PC-9 (cell line): ENCODE measurements around the gene NAA25. TPM values are rescaled to one million over a fixed set of nuclear protein-coding genes. Genes with fewer than 3 reads are reported as not detected.

Experiments
- BruUV-seq: library from RNA; stranded (reverse); fragments of 400-500 nt; replicated peaks from 2 replicates; lab custom pipeline; 2021; lab: Mats Ljungman, UMichigan
- CTCF ChIA-PET: fragments of 300-600 bp; sonication (Branson Sonifier 250); formaldehyde crosslinking; loops from one replicate; lab custom pipeline; 2022; ENCODE audit warnings: antibody characterized with exemption; lab: Charles Lee
- POLR2A ChIA-PET: fragments of 300-600 bp; sonication (Branson Sonifier 250); formaldehyde crosslinking; loops from one replicate; lab custom pipeline; 2022; ENCODE audit warnings: antibody characterized with exemption; ENCODE audit not compliant: unreplicated experiment; lab: Charles Lee
- DNase-seq, 2 experiments: peaks; one replicate each; pipeline versions ENCODE4 v3.0.0 to v3.0.0-alpha.2; 2015 to 2022; ENCODE audit warnings: mixed read lengths in 1 of 2
- H2AFZ ChIP-seq: fragments of 200-600 bp; sonication (generic); 2 replicates; pipeline ENCODE4 v1.8.1; 2017; ENCODE audit warnings: antibody characterized with exemption
- H3F3A ChIP-seq: fragments of 200-600 bp; sonication (generic); 2 replicates; pipeline ENCODE4 v1.8.1; 2017; ENCODE audit warnings: antibody characterized with exemption, mild to moderate bottlenecking, low read depth; ENCODE audit not compliant: insufficient read depth
- H3K27ac ChIP-seq: fragments of 200-600 bp; sonication (generic); 2 replicates; pipeline ENCODE4 v1.6.1; 2016; ENCODE audit warnings: mixed run types
- H3K27me3 ChIP-seq: fragments of 200-600 bp; sonication (generic); 2 replicates; pipeline ENCODE4 v1.6.1; 2016; ENCODE audit warnings: low read depth, mixed run types; ENCODE audit not compliant: insufficient read depth
- H3K36me3 ChIP-seq: fragments of 200-600 bp; sonication (generic); 2 replicates; pipeline ENCODE4 v1.6.1; 2016; ENCODE audit warnings: low read depth, mixed run types
- H3K4me1 ChIP-seq: fragments of 200-600 bp; sonication (generic); replicated peaks from 2 replicates; pipeline ENCODE4 v1.6.1; 2016; ENCODE audit warnings: mixed run types; ENCODE audit not compliant: insufficient read depth
- H3K4me2 ChIP-seq: fragments of 200-600 bp; sonication (generic); 2 replicates; pipeline ENCODE4 v1.6.1; 2017; ENCODE audit warnings: mixed run types
- H3K4me3 ChIP-seq: fragments of 200-600 bp; sonication (generic); 2 replicates; pipeline ENCODE4 v1.6.1; 2016; ENCODE audit warnings: mixed run types
- H3K79me2 ChIP-seq: fragments of 200-600 bp; sonication (generic); 2 replicates; pipeline ENCODE4 v1.6.1; 2017; ENCODE audit warnings: low read depth, mixed run types
- H3K9me2 ChIP-seq: fragments of 200-600 bp; sonication (generic); 2 replicates; pipeline ENCODE4 v1.8.1; 2017; ENCODE audit warnings: mild to moderate bottlenecking; ENCODE audit not compliant: insufficient read depth
- H3K9me3 ChIP-seq: fragments of 200-600 bp; sonication (generic); 2 replicates; pipeline ENCODE4 v1.8.1; 2016; ENCODE audit warnings: low read depth; ENCODE audit not compliant: insufficient read depth
- H4K20me1 ChIP-seq: fragments of 200-600 bp; sonication (generic); 2 replicates; pipeline ENCODE4 v1.8.1; 2017; ENCODE audit not compliant: insufficient read depth
- EZH2 ChIP-seq: fragments of 200-600 bp; sonication (generic); IDR thresholded peaks from 2 replicates; pipeline ENCODE4 v1.8.0; 2017; ENCODE audit warnings: antibody characterized with exemption, low read depth
- intact Hi-C: fragments of 100-400 bp; cut with micrococcal nuclease; formaldehyde crosslinking; loops from one replicate; pipeline ENCODE4 v1.10.0; 2022; ENCODE audit not compliant: unreplicated experiment
- total RNA-seq: library from RNA; stranded (reverse); gene quantifications from 2 replicates; pipeline ENCODE4 v1.2.3, GENCODE V29; 2021
- TF ChIP-seq, protein P1 (sequence below): fragments of 200-600 bp; sonication (generic); conservative IDR thresholded peaks from 2 replicates; pipeline ENCODE4 v1.6.1; 2017; ENCODE audit warnings: mixed run types, antibody characterized with exemption, mild to moderate bottlenecking, moderate library complexity

NAA25 gene
- total RNA-seq, 1 experiment from 2014 or later = 37.0 TPM

DNA sequence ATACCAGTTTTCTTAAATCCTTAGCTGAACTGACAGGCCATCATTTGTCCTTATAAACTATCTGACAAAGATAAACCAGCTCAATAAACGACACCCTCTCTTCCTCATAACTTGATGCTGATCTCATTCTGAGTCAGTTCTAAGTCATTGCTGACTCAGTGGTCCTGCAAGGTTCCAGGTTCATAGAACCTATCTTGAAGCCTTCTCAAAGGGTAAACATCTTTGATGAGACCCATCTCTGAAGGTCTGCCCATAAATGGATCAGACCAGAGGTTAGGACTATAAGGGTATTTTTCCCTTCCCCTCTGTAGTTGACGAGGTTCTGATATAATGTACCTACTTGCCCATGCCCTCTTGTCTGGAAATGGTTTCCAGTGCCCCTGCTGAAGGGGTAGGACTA is 11.9 kb downstream of the NAA25 start:
- Histone ChIP-seq H3K4me2 (peak overlapping the region; percentile 53), H3K9me3 (no peaks in the 10 kb centered on the region), H3K36me3 (peaks cover 46% of the 10 kb centered on the region), H2AFZ (no peak overlapping the region), H3K27me3 (no peaks in the 10 kb centered on the region), H3K4me1 (peaks cover 27% of the 10 kb centered on the region), H4K20me1 (peaks cover 72% of the 10 kb centered on the region), H3F3A (peaks cover 60% of the 10 kb centered on the region), H3K9me2 (no peaks in the 10 kb centered on the region), H3K27ac (peak overlapping the region; percentile 68), H3K4me3 (peak overlapping the region; percentile 11; the same call in 1 of the 2 replicates), H3K79me2 (peaks cover 100% of the 10 kb centered on the region)
- ChIA-PET POLR2A (interaction anchor here (0.5 to 1.1 kb wide), 4 partner anchors 25 to 35 kb away, joined by 3 to 9 read pairs (median 6); partner anchors contain the start of gene TRAFD1), CTCF (interaction anchor here (0.6 to 1.0 kb wide), 3 partner anchors 16 to 102 kb away, joined by 3 to 7 read pairs (median 3); no protein-coding TSS in a partner anchor)
- peak; percentile 20 to 92 for DNase-seq
- intact Hi-C loops = loop anchor here (10.0 kb wide), 1 partner anchor 48 kb away; no protein-coding TSS in a partner anchor
- no TSS peak for BruUV-seq
- TF ChIP-seq EZH2 = no peak
- TF ChIP-seq, protein P1, sequence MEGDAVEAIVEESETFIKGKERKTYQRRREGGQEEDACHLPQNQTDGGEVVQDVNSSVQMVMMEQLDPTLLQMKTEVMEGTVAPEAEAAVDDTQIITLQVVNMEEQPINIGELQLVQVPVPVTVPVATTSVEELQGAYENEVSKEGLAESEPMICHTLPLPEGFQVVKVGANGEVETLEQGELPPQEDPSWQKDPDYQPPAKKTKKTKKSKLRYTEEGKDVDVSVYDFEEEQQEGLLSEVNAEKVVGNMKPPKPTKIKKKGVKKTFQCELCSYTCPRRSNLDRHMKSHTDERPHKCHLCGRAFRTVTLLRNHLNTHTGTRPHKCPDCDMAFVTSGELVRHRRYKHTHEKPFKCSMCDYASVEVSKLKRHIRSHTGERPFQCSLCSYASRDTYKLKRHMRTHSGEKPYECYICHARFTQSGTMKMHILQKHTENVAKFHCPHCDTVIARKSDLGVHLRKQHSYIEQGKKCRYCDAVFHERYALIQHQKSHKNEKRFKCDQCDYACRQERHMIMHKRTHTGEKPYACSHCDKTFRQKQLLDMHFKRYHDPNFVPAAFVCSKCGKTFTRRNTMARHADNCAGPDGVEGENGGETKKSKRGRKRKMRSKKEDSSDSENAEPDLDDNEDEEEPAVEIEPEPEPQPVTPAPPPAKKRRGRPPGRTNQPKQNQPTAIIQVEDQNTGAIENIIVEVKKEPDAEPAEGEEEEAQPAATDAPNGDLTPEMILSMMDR = no peak

DNA sequence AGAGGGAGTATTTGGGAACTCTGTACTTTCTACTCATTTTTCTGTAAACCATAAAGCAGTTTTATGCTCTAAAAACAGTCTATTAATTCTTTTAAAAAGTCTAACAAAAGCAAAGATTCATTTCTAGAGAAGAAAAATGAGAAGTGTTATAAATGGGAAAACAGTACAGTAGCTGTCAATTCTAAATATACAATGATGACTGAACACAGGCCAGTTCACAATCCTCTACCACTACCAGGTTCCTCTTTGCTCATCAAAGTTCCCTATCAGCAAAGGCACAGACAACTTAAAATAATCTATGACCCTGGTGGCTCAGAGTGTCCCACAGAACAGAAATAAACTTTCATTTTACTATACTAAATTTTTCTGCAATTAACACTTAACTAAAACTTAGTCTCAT is 12.5 kb downstream of the NAA25 start:
- Histone ChIP-seq H3K4me3 (peak overlapping the region; percentile 11; the same call in 1 of the 2 replicates), H3F3A (peaks cover 55% of the 10 kb centered on the region)
- CTCF ChIA-PET = interaction anchor here (0.6 to 1.0 kb wide), 3 partner anchors 16 to 102 kb away, joined by 3 to 7 read pairs (median 3); no protein-coding TSS in a partner anchor

DNA sequence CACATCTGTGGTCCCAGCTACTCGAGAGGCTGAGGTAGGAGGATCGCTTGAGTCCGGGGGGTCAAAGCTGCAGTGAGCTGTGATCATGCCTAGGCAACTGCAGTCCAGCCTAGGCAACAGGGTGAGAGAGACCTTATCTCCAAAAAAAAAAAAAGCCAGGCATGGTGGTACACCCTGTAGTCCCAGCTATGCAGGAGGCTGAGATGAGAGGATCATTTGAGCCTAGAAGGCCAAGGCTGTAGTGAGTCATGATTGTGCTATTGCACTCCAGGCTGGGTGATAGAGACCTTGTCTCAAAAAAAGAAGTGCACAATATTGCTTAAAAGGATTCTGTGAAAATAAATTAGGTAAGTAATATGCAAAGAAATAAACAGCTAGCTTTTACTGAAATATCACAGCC is 17.0 kb downstream of the NAA25 start:
- CTCF ChIA-PET = interaction anchor here (0.7 kb wide), 1 partner anchor 13 kb away, joined by 7 read pairs; no protein-coding TSS in a partner anchor
- POLR2A ChIA-PET = no interaction called here
- peaks cover 9% of the 10 kb centered on the region for H3K4me1 ChIP-seq
- H2AFZ ChIP-seq = no peak overlapping the region
- intact Hi-C loops = loop anchor here (10.0 kb wide), 1 partner anchor 53 kb away; no protein-coding TSS in a partner anchor
- no peak overlapping the region for H3K4me2 ChIP-seq
- no peak overlapping the region for H3K27ac ChIP-seq
- H3F3A ChIP-seq = peaks cover 47% of the 10 kb centered on the region
- peaks cover 89% of the 10 kb centered on the region for H4K20me1 ChIP-seq
- peaks cover 99% of the 10 kb centered on the region for H3K79me2 ChIP-seq
- 0 out of 2 replicates have a peak, but pooled peaks cover 3% of the 10 kb centered on the region for H3K9me3 ChIP-seq
- no peak for DNase-seq
- H3K27me3 ChIP-seq = no peaks in the 10 kb centered on the region
- BruUV-seq = no TSS peak
- no peaks in the 10 kb centered on the region; the same call in 1 of the 2 replicates for H3K9me2 ChIP-seq
- TF ChIP-seq EZH2 = no peak
- TF ChIP-seq, protein P1 = no peak
- H3K4me3 ChIP-seq = no peak overlapping the region
- H3K36me3 ChIP-seq = peaks cover 67% of the 10 kb centered on the region

More for the DNA sequence above, 12.5 kb downstream of the NAA25 start:
- H3K36me3 ChIP-seq = peaks cover 47% of the 10 kb centered on the region
- H3K4me2 ChIP-seq = peak overlapping the region; percentile 53
- POLR2A ChIA-PET = interaction anchor here (0.5 to 1.1 kb wide), 3 partner anchors 26 to 34 kb away, joined by 3 to 8 read pairs (median 4); partner anchors contain the start of gene TRAFD1
- no peak overlapping the region for H2AFZ ChIP-seq
- no peak for DNase-seq
- H4K20me1 ChIP-seq = peaks cover 72% of the 10 kb centered on the region
- H3K79me2 ChIP-seq = peaks cover 100% of the 10 kb centered on the region
- H3K27ac ChIP-seq = peak overlapping the region; percentile 68
- H3K9me3 ChIP-seq = no peaks in the 10 kb centered on the region
- BruUV-seq = no TSS peak
- H3K4me1 ChIP-seq = peaks cover 27% of the 10 kb centered on the region
- no peaks in the 10 kb centered on the region for H3K27me3 ChIP-seq
- no peak for TF ChIP-seq EZH2
- TF ChIP-seq, protein P1 = no peak
- intact Hi-C loops = loop anchor here (10.0 kb wide), 1 partner anchor 49 kb away; no protein-coding TSS in a partner anchor
- no peaks in the 10 kb centered on the region for H3K9me2 ChIP-seq
